ENCODE data around the gene HOXD11. TPM values are rescaled to one million over a fixed set of nuclear protein-coding genes. Genes with fewer than 3 reads are reported as not detected.

HOXD11 gene
- total and polyA plus RNA-seq, 2 experiments from 2014 or later = 28.4 to 30.0 TPM

DNA sequence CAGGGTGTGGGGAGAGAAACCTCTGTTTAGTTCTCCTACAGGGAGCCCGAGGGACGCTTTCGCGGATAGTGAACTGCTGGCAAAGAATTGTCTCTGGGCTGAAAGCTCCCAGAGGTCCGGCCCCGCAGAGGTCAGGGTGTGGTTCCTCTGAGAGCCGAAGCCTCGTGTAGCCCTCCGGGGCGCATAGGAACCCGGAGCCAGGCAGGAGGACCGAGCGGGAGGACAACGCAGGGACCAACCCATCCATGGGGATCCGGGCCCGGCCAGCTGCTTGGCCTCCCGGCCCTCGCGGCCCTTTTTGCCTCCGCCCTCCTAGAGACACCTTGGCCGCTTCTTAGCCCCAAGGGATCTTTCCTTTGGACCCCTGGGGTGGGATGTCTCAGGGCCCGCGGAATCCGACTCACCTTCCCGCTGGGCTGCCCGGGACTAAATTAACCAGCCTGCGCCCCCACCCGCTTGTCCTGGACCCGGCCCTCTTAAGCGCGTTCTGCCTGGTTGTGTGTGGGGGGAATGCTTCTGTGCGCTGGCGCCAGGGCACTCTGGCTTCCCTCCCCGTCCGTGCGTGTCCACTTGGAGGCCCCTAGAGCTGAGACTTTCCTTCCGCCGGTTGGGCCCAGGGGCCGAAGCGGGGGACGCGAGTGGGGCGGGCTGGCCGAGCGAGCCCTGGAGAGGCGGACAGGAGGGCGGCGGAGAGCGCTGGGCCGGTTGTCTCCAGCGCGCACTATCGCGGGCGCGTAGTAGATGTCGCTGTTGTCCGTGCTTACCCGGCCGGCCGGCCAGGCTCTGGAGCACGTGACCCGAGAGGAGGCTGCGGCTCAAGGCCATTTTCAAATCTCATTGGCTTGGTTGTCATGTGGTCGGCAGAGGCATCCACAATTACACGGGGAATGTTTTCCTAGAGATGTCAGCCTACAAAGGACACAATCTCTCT, 9.1 kb downstream of the HOXD11 start, which contains the start of gene HOXD10:
Gene HOXD10, plus strand, starts transcription at position 896 of the 931 bp plus-strand sequence. CDS start 56 bp downstream, outside the sequence.
- peak; percentile 92 for DNase-seq
- 45 to 50% methylated on average over 62 to 66 of the region's 66 CpGs for WGBS, 2 experiments (ENCODE audit: low coverage in 1 of 2, low lambda C conversion rate in 2 of 2, missing lambda C conversion rate in 2 of 2)
- peaks cover 10% of the 10 kb centered on the region; the same call in 1 of the 2 replicates for H3K36me3 ChIP-seq (ENCODE audit: low read depth)
- no peaks in the 10 kb centered on the region; the same call in 1 of the 2 replicates for H3K4me1 ChIP-seq (ENCODE audit: insufficient read depth)
- peak within 1 kb of the TSS; percentile 89 for H3K9ac ChIP-seq
- no peaks in the 10 kb centered on the region for H3K9me3 ChIP-seq (ENCODE audit: low read depth)
- H2AFZ ChIP-seq = no peak within 1 kb of the TSS
- H3F3A ChIP-seq (ENCODE audit: insufficient read depth) = peaks cover 16% of the 10 kb centered on the region
- in situ Hi-C loops (cut with MboI) = loop anchor here (25.0 kb wide), 1 partner anchor 1621 kb away; no protein-coding TSS in a partner anchor
- no peak for TF ChIP-seq EZH2 (IDR thresholded peaks at IDR 0.05; ENCODE audit: insufficient read depth, poor library complexity, severe bottlenecking)
- no peak for TF ChIP-seq EZH2phosphoT487 (IDR thresholded peaks at IDR 0.05; ENCODE audit: insufficient read depth, low read depth)
- H3K9me2 ChIP-seq (ENCODE audit: insufficient read depth) = no peaks in the 10 kb centered on the region
- no peaks in the 10 kb centered on the region for H3K27me3 ChIP-seq (replicated peaks; ENCODE audit: insufficient read depth)
- H4K20me1 ChIP-seq (ENCODE audit: insufficient read depth) = no peaks in the 10 kb centered on the region
- peak within 1 kb of the TSS; percentile 88 for H3K27ac ChIP-seq
- peak within 1 kb of the TSS; percentile 70 for H3K4me3 ChIP-seq
- peak within 1 kb of the TSS; percentile 95 for H3K4me2 ChIP-seq (ENCODE audit: unreplicated experiment)
- H3K79me2 ChIP-seq (ENCODE audit: insufficient read depth) = peaks cover 100% of the 10 kb centered on the region

DNA sequence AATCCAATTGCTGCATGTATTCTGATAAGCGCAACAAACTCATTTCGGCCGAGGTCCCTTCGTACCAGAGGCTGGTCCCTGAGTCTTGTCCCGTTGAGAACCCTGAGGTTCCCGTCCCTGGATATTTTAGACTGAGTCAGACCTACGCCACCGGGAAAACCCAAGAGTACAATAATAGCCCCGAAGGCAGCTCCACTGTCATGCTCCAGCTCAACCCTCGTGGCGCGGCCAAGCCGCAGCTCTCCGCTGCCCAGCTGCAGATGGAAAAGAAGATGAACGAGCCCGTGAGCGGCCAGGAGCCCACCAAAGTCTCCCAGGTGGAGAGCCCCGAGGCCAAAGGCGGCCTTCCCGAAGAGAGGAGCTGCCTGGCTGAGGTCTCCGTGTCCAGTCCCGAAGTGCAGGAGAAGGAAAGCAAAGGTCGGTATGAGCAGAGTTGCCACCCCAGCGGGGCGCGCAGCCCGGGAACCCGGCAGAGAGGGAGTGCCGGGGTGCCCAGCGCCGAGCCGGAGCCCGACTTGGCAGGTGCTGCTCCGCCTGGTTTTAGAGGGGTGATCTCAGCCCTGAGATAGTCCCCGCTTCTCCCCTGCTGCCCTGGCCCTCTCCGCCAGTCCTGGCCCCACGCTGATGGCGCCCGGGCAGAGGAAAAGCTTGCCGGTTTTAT, 10.2 kb downstream of the HOXD11 start:
- Histone ChIP-seq H3K79me2 (ENCODE audit: insufficient read depth) (peaks cover 98% of the 10 kb centered on the region), H3K4me1 (ENCODE audit: insufficient read depth) (no peaks in the 10 kb centered on the region; the same call in 1 of the 2 replicates), H2AFZ (no peak overlapping the region), H3K27ac (peak overlapping the region; percentile 88), H3K4me3 (no peak overlapping the region), H3K4me2 (ENCODE audit: unreplicated experiment) (no peak overlapping the region), H3F3A (ENCODE audit: insufficient read depth) (peaks cover 16% of the 10 kb centered on the region), H3K9ac (no peak overlapping the region), H3K9me2 (ENCODE audit: insufficient read depth) (no peaks in the 10 kb centered on the region), H3K27me3 (replicated peaks; ENCODE audit: insufficient read depth) (no peaks in the 10 kb centered on the region), H3K36me3 (ENCODE audit: low read depth) (peaks cover 10% of the 10 kb centered on the region; the same call in 1 of the 2 replicates), H4K20me1 (ENCODE audit: insufficient read depth) (no peaks in the 10 kb centered on the region), H3K9me3 (ENCODE audit: low read depth) (no peaks in the 10 kb centered on the region)
- no peak for TF ChIP-seq EZH2phosphoT487 (IDR thresholded peaks at IDR 0.05; ENCODE audit: insufficient read depth, low read depth)
- TF ChIP-seq EZH2 (IDR thresholded peaks at IDR 0.05; ENCODE audit: insufficient read depth, poor library complexity, severe bottlenecking) = no peak
- no peak for DNase-seq
- WGBS, 2 experiments (ENCODE audit: low coverage in 1 of 2, low lambda C conversion rate in 2 of 2, missing lambda C conversion rate in 2 of 2) = 74 to 75% methylated on average over 31 to 40 of the region's 40 CpGs
- in situ Hi-C loops (cut with MboI) = loop anchor here (25.0 kb wide), 1 partner anchor 1620 kb away; no protein-coding TSS in a partner anchor

DNA sequence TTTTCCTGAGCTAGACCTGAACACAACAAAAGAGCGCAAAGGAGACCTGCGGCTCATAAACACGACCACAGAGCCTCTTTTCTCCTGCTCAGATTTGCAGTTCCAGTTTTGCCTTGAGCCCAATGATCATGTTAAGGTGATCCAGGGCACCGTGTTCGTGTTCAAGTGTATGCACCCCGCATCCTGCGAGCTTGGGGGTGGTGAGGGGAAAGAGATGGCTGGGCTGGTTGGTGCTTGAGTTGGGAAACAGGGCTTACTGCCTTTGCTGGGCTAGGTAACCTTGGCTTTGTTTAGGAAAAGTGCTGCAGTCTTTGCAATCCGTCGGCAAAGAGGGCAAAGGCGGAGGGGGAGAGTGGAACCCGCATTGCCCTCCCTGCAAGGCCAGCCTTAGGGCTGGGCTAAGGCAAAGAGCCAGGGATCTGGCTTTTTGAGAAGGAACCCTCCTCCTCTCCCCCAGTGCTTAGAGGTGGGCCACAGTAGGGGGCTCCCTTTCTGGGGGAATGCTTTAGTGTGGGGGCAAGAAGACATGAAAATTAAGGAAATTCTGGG, 10.8 kb downstream of the HOXD11 start:
- Histone ChIP-seq H4K20me1 (ENCODE audit: insufficient read depth) (no peaks in the 10 kb centered on the region), H3K36me3 (ENCODE audit: low read depth) (peaks cover 10% of the 10 kb centered on the region; the same call in 1 of the 2 replicates), H3K4me2 (ENCODE audit: unreplicated experiment) (no peak overlapping the region), H2AFZ (no peak overlapping the region), H3K9ac (no peak overlapping the region), H3K4me1 (ENCODE audit: insufficient read depth) (no peaks in the 10 kb centered on the region; the same call in 1 of the 2 replicates), H3K27me3 (replicated peaks; ENCODE audit: insufficient read depth) (no peaks in the 10 kb centered on the region), H3F3A (ENCODE audit: insufficient read depth) (peaks cover 16% of the 10 kb centered on the region), H3K9me2 (ENCODE audit: insufficient read depth) (no peaks in the 10 kb centered on the region), H3K79me2 (ENCODE audit: insufficient read depth) (peaks cover 92% of the 10 kb centered on the region), H3K27ac (no peak overlapping the region; the same call in 1 of the 2 replicates), H3K9me3 (ENCODE audit: low read depth) (no peaks in the 10 kb centered on the region), H3K4me3 (no peak overlapping the region)
- no peak for TF ChIP-seq EZH2phosphoT487 (IDR thresholded peaks at IDR 0.05; ENCODE audit: insufficient read depth, low read depth)
- TF ChIP-seq EZH2 (IDR thresholded peaks at IDR 0.05; ENCODE audit: insufficient read depth, poor library complexity, severe bottlenecking) = no peak
- DNase-seq = no peak
- 83 to 88% methylated on average over 11 of the region's 11 CpGs for WGBS, 2 experiments (ENCODE audit: low coverage in 1 of 2, low lambda C conversion rate in 2 of 2, missing lambda C conversion rate in 2 of 2)
- in situ Hi-C loops (cut with MboI) = loop anchor here (25.0 kb wide), 1 partner anchor 1619 kb away; no protein-coding TSS in a partner anchor

Data from GM23248 (cell line).